Anterior cingulate cortex (tissue), 58 donors: Measurements from ENCODE around the gene ADD3.

Experiments used
- DNase-seq, 58 donors: peaks; one replicate each; lab custom pipeline; 2025; lab: John Stamatoyannopoulos, UW

Gene ADD3, protein sequence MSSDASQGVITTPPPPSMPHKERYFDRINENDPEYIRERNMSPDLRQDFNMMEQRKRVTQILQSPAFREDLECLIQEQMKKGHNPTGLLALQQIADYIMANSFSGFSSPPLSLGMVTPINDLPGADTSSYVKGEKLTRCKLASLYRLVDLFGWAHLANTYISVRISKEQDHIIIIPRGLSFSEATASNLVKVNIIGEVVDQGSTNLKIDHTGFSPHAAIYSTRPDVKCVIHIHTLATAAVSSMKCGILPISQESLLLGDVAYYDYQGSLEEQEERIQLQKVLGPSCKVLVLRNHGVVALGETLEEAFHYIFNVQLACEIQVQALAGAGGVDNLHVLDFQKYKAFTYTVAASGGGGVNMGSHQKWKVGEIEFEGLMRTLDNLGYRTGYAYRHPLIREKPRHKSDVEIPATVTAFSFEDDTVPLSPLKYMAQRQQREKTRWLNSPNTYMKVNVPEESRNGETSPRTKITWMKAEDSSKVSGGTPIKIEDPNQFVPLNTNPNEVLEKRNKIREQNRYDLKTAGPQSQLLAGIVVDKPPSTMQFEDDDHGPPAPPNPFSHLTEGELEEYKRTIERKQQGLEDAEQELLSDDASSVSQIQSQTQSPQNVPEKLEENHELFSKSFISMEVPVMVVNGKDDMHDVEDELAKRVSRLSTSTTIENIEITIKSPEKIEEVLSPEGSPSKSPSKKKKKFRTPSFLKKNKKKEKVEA

DNA sequence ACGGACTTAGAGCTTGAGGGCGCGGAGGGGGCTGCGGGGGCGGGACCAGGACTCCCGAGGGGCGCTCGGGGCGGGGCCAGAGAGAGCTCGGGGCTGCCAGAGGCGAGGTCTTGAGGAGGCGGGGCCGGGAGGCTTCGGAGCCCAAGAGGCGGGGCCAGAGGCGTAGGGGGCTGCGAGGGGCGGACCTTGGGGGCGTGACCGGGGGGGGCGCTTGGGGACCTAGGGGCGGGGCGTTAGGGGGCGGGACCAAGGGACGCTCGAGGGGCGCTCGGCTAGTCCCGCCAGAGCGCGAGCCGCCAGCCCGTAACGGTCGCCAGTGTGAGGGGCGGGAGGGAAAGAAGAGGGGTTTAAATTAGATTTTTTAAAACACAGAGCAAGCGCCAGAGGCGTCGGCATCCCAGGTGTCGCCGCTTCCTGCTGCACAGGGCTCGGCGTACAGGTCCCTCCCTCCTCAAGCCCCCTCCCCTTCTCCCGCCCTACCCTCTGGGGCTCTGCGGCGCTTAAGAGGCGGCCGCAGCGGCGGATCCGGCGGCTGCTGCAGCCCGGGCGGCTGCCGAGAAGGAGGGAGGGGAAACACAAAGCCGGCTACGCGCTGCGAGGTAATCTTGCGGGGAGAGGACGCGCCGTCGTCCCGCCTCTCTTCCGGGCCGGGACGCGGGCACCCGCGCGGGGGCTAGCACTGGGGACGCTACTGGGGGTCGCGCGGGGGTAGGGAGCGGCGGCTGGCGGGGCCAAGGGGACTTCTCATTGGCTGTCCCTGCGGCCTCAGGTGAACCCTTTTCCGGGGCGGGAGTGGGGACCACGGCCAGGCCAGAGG lies at the start of gene ADD3:
ADD3 (plus strand) TSS at position 284 of the 817 bp plus-strand sequence. CDS start 92,670 bp downstream, outside the sequence.
- peak in 57 of 58 donors; percentile 65 to 98 (median 94) for DNase-seq

DNA sequence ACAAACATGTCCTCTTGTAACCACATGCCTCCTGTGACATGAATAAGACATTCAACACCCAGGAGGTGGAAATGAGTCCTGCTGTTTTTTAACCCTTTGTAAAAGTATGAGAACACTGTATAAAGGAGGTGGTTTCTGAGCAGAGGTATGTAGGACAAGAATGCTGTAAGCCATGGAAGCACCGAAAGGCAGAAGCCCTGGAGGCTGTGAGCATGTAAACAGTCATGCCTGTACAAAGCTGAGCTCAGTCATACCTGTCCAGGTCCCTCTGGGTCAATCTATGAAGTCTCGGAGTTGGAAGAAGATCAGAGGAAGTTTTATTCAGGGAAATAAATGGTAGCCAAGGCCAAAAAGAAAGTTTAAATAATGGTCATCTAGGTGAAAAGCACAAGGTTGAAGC lies 49.7 kb upstream of the ADD3 start:
- no peak for DNase-seq

DNA sequence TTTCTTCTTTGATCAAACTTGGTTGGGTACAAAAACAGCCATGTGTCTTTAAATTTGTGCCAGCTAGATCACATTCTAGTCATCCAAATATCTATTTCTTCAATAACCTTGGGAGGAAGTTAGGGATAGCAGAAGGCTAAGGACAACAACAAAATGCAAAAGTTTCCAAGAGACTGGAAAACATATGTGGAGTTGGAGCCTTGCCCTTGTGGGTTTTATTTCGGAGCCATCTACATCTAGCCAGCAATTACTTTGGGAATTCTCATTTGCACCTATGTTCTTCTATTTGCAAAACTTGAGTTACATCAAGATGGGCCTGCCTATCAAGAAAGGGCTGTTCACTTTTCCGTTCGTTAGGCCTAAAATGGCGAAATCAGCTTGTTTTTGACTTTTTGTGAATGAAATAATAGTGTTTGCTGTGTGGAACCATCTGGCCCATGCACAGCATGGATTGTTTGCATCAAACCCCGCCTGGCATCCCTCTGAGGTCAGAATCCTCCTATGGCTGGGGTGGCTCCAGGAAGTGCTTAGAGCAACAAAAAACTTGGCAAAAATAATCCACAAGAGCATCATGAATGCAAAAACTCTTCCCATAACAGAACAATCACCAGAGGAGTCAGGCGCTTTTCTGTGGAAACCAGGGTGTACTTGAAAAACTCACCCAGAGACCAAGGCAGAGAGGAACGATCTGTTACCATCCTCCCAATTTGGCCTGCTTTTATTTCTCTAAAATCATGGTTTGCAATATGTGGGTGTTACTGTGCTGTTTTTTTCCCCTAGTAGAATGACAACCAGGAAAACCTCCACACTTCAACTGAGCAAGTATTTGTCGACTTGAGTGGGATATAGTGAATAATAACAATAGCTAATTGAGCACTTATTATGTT lies 48.3 kb upstream of the ADD3 start:
- DNase-seq = peak in 5 of 58 donors; percentile 18 to 59 (median 30)

DNA sequence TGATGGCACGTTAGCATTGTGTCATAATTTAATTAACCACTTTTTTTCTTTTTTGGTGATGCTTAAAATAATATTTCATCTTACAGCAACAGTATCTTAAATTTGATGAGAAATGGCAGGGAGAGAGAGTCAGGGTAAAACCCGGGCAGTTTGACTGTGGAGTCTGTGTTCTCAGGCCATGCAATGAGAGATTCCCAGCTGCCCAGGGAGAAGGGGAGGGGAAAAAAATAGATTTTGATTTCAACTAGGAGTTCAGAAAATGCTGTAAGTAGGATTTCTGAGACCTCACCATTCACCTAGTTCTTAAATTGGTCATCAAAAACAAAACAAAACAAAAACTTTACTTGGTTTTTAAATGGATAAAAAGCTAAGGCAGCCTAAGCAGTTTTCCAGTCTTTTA lies 47.1 kb upstream of the ADD3 start:
- no peak for DNase-seq

DNA sequence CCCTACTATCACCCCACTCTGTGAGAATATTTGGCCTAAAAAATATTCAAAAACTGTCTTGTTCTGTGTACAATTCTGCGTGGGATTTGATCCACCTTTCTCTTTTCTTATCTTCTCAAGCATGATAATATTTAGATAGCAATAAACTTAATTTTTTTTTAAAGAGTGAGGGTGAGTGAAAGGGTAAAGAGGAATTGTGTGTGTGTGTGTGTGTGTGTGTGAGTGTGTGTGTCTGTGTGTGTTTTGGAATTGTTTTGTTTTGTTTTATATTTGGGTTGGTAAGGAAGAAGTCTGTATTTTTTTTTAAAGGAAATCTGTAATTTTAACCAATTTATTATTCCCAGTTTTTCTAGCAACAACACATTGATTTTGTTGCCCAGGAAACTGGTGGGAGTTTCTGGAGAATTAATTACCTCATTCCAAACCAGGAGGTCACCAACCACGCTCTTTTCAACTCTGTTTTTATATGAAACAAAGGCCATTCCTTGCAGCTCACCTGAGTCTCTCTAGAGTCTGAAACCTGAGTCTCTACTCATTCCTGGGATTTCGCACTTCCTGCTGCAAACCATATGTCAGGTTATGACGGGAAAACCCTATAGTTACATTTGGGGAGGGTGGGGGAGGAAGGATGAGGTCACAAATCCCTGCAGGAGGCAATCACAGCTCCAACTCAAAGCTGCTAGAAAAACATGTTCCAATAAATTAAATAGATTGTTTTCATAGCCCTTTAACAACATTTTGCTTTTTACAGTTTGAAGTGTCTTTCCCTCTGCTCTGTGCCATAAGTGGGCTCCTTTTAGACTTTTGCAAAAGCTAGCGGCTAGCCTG lies 46.4 kb upstream of the ADD3 start:
- no peak for DNase-seq

DNA sequence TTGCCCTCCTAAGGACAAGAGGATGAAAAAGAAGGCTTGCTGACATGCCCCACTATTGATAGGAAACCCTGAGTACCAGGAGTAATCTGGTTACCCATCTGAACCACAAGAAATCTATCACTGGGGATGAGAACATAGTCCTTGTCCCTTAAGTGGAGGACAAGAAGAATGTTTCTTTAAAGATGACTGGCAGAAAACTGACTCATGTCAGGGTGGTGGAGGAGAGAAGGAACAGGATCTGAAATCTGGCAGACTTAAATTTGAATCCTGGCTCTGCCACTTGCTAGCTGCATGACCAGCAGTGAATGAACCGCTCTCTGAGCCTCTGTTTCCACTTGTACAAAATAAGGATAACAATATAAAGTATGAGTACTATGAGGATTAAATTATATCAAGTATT lies 45.5 kb upstream of the ADD3 start:
- DNase-seq = no peak

DNA sequence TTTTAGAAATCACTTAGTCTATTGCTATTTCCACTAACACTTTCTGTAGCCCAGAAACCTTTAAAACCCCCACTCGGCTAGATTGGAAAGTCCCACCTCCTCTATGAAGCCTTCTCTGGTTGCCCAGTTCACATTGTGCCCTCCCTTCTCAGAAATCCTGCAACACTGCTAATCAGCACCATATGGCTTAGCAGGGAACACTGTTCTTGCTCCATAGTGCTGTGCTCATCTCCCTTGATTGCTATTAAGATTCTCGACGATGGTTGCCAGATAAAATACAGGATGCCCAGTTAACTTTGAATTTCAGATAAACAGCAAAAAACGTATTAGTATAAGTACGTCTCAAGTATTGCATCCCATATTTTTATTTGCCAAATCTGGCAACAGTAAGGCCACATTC lies 44.3 kb upstream of the ADD3 start:
- DNase-seq = no peak

DNA sequence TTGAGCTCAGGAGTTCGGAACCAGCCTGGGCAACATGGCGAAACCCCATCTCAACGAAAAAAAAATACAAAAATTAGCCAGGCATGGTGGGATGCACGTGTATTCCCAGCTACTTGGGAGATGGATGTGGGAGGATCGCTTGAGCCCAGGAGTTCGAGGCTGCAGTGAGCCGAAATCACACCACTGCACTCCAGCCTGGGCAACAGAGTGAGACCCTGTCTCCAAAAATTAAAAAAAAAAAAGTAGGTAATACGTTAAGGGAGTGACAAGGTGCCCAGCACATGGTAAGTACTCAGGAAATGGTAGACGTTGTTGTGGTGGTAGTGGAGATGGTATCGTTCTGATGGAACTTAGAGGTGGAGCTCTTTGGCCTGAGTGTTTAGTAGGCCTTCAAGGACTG lies 43.5 kb upstream of the ADD3 start:
- DNase-seq = no peak

DNA sequence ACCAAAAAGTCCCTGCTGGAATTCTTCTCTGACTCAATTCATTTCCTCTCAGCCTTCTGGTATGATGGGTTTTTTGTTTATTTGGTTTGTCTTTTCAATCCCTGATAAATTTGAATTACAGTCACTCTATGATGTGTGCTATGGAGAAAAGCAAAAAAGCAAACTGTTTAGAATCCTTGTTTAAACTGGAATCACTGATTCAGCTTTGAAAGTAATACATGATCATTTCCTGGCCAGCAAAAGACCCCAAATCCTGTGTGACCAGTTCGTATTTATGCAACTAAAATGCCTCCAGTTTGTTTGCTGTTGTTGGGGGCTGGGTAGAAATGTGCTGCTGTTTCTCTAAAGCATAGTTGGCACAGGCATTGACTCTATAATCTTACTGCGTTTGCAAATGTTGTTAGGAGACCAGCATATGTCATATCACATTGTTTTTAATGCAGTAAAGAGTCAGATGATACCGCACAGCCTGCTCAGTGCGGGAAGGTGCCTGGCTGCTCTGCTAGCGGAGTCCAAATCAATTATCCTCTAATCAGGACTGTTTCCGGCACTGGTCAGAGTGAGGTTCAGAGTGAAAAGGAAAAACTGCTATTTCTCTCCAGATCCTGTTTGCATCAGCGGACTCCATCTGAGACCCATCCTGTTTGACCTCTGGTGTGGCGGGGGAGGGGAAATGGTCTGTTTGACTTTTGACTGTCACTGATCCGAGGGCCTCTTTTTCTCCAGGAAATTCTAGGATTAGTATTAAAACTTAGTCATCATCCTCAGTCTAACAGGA lies 40.6 kb upstream of the ADD3 start:
- DNase-seq = no peak

DNA sequence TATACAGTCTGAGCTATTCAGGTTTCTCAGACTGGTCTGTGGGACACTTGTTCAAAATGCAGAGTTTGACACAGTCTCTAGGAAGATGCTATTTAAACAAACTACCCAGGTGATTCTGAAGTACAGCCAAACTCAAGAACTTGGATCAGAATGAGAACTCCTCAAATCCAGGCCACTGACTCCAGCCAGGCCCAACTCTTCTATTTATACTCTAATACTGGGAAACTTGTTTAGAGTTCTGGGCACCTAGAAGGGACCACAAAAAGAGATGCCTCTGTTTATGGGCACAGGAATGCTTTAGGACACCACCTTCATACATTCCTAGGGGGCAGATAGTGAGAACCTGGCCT lies 40.1 kb upstream of the ADD3 start:
- DNase-seq = no peak

DNA sequence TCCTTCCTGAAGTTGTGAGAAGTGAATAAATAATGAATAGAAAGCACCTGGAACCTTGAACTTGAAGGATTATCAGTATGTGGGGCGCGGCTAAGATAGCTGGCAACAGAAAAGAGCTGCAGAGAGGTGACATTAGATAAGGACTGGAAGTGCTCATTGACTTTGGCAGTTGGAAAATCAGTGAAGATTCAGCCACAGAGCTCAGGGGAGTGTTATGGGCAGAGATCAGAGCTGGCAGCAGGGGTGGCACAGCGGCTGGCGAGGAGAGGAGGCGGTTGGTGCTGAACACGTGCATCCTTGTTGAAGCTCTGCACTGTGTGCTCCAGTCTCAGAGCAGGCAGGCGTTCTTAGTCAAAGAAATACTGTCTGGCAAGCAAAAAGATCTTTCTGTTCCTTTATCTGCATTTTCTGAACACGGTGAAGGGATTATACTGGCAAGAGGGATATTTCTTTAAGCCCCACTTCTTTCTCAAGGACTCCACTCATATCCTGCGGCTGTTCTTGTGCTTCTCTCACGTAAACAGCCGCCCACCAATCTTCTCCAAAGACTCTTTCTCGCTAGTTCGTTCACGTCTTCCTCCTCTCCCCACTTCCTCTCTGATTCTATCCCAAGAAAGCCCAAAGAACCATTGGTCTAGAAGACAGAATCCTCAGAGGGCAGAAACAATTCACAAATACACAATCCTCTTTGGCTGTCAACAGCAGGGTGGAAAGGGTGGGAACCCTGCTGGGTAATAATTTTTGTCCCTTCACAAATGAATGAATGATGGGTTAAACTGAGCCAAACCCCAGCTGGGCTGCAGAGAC lies 38.6 kb upstream of the ADD3 start:
- peak in 42 of 58 donors; percentile 14 to 73 (median 42) for DNase-seq

DNA sequence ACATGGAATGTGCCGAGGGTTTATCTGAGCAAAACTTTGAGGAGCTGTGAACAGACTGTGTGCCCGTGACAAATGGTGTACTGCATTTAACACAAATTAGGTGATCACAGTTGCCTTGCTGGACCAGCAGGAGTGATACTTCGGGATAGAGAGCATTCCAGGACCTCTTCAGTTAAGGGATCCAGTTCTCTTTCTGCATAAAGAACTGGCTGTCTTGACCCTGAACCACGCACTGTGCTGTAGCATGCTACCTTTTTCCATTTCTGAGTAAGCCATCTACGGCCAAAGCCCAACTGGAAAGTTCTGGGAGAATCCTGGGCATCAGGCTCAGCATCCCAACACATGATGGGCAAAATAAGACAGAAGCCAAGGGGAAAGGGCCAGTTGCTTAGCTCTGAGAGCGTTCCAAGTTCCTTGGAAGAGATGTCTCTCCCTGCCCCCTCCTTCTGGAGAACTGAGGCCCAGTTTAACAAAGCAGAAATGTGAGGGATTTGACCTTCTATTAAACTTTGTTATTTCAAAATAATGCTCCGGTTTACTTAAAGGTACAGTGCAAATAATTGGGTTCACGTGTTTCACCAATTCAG lies 37.9 kb upstream of the ADD3 start:
- DNase-seq = peak in 5 of 58 donors; percentile 8 to 27 (median 20)

DNA sequence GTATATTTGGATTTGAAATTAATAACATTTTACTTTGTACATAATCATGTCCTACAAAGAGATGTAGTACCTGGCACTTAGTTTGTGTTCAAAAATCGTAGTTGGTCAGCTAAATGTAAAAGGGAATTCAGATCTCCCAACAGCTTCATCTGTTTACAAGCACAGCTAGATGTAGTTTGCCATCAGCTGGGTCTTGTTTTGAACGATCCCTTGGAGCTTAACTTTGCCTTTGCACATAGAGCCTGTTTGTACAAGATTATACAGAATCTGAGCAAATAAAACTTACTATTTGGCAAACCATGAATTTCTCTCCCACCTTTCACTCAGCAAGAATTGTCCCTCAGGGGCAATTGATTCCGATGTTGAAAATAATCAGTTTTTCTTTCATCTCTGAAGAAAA lies 36.1 kb upstream of the ADD3 start:
- DNase-seq = no peak

DNA sequence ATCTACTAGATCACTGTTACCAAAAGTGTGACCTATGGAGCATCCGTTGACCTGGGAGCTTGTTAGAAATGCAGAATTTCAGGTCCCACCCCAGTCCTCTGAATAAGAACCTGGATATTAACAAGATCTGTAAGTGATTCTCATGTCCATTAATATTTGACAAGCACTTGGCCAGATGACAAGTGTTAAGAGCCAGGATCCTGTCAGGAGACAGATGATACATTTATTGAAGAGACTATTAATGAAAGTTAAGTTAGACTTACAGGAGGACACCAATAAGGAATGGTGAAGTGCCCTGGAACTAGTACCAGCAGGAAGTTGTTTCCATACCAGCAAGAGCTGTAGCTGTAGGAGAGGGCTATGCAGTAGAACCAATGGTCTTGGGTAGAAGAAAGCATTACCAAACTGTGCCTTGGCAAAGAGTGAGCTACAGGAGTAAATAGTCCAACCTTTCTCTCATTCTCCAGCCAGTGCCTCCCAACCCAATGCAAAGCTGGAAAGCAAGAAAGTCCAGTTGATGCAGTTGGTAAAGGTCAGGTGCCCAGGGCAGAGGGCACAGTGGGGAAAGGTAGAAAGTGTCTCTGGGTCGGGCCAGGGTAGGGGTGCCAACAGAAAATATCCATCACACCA lies 35.3 kb upstream of the ADD3 start:
- DNase-seq = no peak

DNA sequence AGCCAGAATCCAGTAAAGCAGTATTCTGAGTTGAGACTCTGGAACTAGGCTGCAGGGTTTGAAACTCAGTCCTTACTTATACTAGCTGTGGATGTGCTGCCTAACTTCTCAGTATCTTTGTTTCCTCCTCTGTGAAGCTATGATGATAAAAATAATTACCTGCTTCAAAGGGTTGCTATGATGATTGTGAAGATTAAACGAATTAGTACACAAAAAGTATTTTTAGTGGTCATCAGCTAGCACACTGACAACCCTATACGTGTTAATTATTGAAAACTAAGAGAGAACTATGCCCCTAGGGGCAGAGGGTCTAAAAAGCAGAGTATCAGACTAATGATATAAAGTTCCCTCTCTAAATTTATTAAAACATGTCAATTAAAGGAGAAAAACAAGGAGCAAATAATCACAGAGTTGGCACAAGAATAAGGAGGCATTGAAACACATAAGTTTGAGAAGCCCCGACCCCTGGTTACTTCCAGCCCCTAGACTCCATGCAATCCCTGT lies 34.4 kb upstream of the ADD3 start:
- DNase-seq = no peak

DNA sequence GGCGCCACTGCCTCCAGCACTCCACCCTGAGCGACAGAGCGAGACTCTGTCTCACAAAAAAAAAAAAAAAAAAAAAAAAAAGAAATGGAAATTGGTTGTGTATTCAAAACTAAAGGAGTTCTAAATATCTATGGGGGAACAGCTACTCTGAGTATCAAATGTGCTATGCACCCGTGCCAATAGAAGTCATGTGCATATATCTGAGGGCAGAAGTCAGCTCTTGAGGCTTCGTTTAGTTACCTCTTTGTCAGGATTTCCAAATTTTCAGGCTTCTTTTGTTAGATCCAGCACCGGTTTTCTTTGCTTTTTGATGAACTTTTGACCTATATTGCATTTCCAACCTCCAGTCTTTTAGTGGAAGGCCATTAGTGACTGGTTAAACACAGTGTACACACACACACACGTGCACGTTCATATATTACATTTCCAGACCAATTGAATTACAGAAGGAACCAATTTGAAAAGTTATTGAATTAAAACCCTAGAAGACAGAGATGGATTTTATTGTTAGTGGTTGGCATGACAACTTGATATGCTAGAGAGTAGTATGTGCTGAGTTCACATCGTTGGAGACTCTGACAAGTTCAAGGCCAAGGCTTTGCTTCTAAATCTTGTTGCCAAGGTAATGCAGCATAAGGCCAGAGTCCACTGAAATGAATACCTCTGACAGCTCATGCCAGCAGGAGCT lies 33.1 kb upstream of the ADD3 start:
- DNase-seq = peak in 1 of 58 donors; percentile 17
